ENCODE data around the gene EML6. TPM values are rescaled to one million over a fixed set of nuclear protein-coding genes. Genes with fewer than 3 reads are reported as not detected.
A peak's percentile ranks its signal among the peaks of the same experiment; 100 is the strongest.

Gene EML6
- total RNA-seq, 6 donors from 2014 or later = 1.5 to 7.3 (median 4.0) TPM

DNA sequence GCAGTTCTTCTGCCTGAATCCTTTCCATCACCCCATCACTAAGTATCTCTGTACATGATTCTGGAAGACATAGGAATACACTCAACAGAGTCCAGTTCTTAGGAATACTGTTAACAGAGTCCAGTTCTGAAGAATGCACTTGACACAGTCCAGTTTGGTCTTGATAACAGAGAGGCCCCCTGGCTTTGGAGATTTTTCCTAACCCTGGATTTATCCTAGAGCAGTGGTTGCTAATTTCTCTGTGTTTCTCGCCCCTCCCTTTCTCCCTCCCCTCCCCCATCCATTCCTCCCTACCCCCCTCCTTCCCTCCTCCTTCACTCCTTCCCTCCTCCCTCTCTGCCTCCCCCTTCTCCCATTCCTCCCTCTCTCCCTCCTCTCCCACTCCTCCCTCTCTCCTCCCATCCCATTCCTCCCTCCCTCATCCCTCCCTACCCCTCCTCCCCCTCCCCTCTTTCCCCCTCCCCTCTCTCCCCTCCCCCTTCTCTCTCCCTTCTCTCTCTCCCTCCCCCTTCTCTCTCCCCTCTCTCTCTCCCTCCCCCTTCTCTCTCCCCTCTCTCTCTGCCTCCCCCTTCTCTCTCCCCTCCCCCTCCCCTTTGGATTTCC lies 221.4 kb downstream of the EML6 start:
- DNase-seq = no peak
- WGBS, 2 donors = 87 to 100% methylated on average over 1 of the region's 1 CpG
- H3K27me3 ChIP-seq = no peaks in the 10 kb centered on the region

DNA sequence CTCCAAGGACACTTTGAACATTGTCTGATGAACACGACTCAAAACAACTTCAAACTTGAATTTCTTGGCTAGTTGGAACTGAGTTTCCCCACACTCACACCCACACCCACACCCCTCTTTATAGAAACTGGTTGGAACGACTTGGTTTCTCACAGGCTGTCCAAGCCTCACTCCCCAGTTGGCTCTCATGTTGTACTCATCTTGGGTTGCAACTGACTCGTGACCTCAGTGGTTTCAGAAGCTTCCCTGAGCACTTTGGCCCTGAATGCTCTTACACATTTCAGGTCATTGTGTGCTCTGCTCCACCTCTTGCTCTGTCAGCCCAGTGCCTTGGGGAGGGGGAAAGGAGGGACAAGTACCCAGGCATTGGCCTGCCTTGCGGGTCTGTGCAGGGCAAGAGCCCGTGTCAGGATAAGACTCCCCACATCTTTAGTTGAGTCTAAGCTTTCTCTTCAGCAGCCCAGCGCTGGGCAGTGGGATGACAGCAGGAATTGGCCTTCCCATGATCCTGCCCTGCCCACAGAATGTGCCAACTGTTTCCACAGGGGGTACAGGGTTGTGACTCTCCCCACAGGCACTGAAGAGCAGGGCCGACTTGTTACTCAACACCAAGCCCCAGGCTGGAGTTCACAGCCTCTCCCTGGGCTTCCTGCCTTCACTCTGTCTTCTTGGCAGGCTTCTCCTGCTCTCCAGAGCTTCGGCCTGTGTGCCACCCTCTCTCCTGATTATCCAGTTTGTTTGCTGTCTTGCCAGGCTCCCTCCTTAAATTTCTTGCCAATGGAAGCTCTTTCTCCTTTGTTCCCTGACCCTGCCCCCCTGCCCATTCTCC lies 222.1 kb downstream of the EML6 start:
- Histone ChIP-seq H3K9me3 (no peaks in the 10 kb centered on the region), H3K36me3 (no peaks in the 10 kb centered on the region), H3K4me3 (no peak overlapping the region), H3K27me3 (no peaks in the 10 kb centered on the region), H3K27ac (peak overlapping the region in 3 of 4 donors; percentile 66 to 73 (median 72)), H3K4me1 (peaks cover 5 to 13% (median 9%) of the 10 kb centered on the region in 4 donors)
- ATAC-seq (ENCODE audit: low FRiP score in 2 of 2) (peak; percentile 56 to 92), DNase-seq (peak in 1 of 2 donors; percentile 64)
- 52 to 56% methylated on average over 8 of the region's 8 CpGs for WGBS, 2 donors
- TF ChIP-seq POLR2AphosphoS5 (IDR thresholded peaks at IDR 0.05) (no peak), POLR2A (IDR thresholded peaks at IDR 0.05) (peak in 1 of 4 donors; percentile 14), EP300 (IDR thresholded peaks at IDR 0.05) (no peak)
- TF ChIP-seq, protein P1, sequence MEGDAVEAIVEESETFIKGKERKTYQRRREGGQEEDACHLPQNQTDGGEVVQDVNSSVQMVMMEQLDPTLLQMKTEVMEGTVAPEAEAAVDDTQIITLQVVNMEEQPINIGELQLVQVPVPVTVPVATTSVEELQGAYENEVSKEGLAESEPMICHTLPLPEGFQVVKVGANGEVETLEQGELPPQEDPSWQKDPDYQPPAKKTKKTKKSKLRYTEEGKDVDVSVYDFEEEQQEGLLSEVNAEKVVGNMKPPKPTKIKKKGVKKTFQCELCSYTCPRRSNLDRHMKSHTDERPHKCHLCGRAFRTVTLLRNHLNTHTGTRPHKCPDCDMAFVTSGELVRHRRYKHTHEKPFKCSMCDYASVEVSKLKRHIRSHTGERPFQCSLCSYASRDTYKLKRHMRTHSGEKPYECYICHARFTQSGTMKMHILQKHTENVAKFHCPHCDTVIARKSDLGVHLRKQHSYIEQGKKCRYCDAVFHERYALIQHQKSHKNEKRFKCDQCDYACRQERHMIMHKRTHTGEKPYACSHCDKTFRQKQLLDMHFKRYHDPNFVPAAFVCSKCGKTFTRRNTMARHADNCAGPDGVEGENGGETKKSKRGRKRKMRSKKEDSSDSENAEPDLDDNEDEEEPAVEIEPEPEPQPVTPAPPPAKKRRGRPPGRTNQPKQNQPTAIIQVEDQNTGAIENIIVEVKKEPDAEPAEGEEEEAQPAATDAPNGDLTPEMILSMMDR (IDR thresholded peaks at IDR 0.05) = no peak

More for the DNA sequence above, 221.4 kb downstream of the EML6 start:
- Histone ChIP-seq H3K27ac (no peak overlapping the region), H3K36me3 (no peaks in the 10 kb centered on the region), H3K9me3 (no peaks in the 10 kb centered on the region), H3K4me3 (no peak overlapping the region), H3K4me1 (peaks cover 5 to 13% (median 9%) of the 10 kb centered on the region in 4 donors)
- ATAC-seq (ENCODE audit: low FRiP score in 2 of 2) = no peak
- TF ChIP-seq POLR2A (IDR thresholded peaks at IDR 0.05) (no peak), POLR2AphosphoS5 (IDR thresholded peaks at IDR 0.05) (no peak), EP300 (IDR thresholded peaks at IDR 0.05) (no peak)
- TF ChIP-seq, protein P1 (IDR thresholded peaks at IDR 0.05) = no peak

DNA sequence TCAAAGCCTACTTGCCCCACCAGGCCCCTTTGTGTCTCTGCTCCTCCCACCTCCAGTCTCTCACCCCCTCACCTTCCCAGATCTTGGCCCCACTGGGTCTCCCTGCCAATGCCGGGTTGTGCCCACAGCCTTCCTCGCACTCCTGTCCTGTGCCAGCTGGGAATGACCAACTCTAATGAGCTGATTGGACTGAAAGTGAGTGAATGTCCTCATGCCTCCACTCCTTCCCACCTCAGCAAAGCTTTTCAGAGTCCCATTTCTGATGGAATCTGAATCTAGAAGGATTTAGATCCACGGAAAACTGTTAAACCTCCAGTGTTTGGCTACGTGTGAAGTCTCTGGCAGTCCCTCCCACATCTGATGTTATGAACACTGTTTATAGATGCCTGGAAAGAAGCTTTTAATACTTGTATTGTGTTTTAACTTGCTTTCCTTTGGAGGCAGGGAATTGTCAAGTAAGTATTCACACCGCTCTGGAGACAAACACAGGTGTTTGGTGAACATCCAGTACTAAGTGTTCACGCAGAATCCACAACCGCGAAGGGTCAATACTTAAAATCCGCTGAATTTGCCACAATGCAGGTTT lies 222.9 kb downstream of the EML6 start:
- 77 to 88% methylated on average over 9 of the region's 9 CpGs for WGBS, 2 donors
- no peaks in the 10 kb centered on the region for H3K9me3 ChIP-seq
- ATAC-seq (ENCODE audit: low FRiP score in 2 of 2) = peak in 1 of 2 donors; percentile 8
- TF ChIP-seq POLR2AphosphoS5 (IDR thresholded peaks at IDR 0.05) (no peak), POLR2A (IDR thresholded peaks at IDR 0.05) (no peak), EP300 (IDR thresholded peaks at IDR 0.05) (no peak)
- TF ChIP-seq, protein P1 (IDR thresholded peaks at IDR 0.05) = no peak
- peak overlapping the region in 3 of 4 donors; percentile 66 to 73 (median 72) for H3K27ac ChIP-seq
- no peak overlapping the region for H3K4me3 ChIP-seq
- H3K27me3 ChIP-seq = no peaks in the 10 kb centered on the region
- H3K4me1 ChIP-seq = peaks cover 5 to 13% (median 9%) of the 10 kb centered on the region in 4 donors
- peak in 1 of 2 donors; percentile 11 for DNase-seq
- H3K36me3 ChIP-seq = no peaks in the 10 kb centered on the region

DNA sequence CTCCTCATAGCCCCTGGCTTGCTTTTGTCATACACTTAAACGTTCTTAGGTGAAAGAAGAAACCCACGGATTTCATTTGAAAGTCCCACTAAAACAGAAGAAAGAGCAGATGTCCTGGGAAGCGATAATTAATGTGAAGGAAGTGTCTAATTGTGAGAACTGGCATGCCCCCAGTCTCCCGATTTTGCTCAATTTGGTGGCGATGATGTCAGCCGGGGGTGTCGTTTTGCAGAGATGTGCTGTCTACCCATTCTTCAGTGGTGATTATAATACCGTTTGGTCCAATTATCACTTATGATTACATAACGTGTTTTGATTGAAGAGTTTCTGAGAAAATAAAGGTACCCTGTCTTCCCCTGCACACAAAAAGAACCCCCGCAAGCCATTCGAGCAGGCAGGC lies 223.7 kb downstream of the EML6 start:
- H3K4me3 ChIP-seq = no peak overlapping the region
- WGBS, 2 donors = 83 to 84% methylated on average over 11 of the region's 11 CpGs
- ATAC-seq (ENCODE audit: low FRiP score in 2 of 2) = no peak

More for the DNA sequence above, 223.7 kb downstream of the EML6 start:
- Histone ChIP-seq H3K27me3 (no peaks in the 10 kb centered on the region), H3K36me3 (no peaks in the 10 kb centered on the region), H3K9me3 (no peaks in the 10 kb centered on the region), H3K27ac (no peak overlapping the region), H3K4me1 (peaks cover 5 to 13% (median 9%) of the 10 kb centered on the region in 4 donors)
- no peak for DNase-seq
- TF ChIP-seq POLR2AphosphoS5 (IDR thresholded peaks at IDR 0.05) (no peak), EP300 (IDR thresholded peaks at IDR 0.05) (no peak), POLR2A (IDR thresholded peaks at IDR 0.05) (no peak)
- TF ChIP-seq, protein P1 (IDR thresholded peaks at IDR 0.05) = no peak

Measured in upper lobe of left lung (tissue), 6 donors.